Astrocyte of the cerebellum (primary cell): Measurements from ENCODE around the gene RBM48.

Source experiments
- DNase-seq: peaks from one replicate; pipeline ENCODE4 v3.0.0-alpha.2; 2011; ENCODE audit warnings: low read depth
- H3K4me3 ChIP-seq: 2 replicates; pipeline ENCODE4 v1.5.1; 2011; ENCODE audit warnings: mild to moderate bottlenecking, low read depth, low read length, moderate library complexity
- CTCF ChIP-seq: IDR thresholded peaks from 2 replicates; pipeline ENCODE4 v1.5.1; 2012; ENCODE audit warnings: low read length, low read depth, moderate library complexity, mild to moderate bottlenecking; ENCODE audit errors: missing control alignments
- in situ Hi-C: cut with HindIII; loops from 2 replicates; pipeline ENCODE4 v1.10.0; 2017; ENCODE audit warnings: low sequenced_read_pairs

Gene RBM48

DNA sequence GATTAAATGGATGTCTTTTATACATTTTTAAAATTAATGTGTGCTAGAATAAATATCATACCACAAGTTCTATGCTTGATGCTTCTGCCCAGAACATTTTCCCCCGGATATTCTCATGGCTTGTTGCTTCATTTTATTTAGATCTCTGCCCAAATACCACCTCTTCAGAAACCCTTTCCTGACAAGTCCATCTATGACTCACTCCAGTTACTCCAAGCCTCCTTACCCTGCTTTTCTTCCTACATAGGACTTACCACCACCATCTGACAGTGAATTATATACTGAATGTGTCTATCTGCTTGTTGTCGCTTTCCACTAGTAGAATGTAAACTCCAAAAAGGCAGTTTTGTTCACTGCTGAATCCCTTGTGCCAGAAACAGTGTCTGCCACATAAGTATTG lies 31.7 kb upstream of the RBM48 start:
- in situ Hi-C loops: no loop called here
- no peak for DNase-seq
- no peak for TF ChIP-seq CTCF

GRCh38 chr7:92498557-92498956 lies 30.0 kb upstream of the RBM48 start:
- TF ChIP-seq CTCF: no peak
- DNase-seq: no peak
- H3K4me3 ChIP-seq: no peak overlapping the region
- in situ Hi-C loops: no loop called here

More for the DNA sequence above, 31.7 kb upstream of the RBM48 start:
- no peak overlapping the region for H3K4me3 ChIP-seq

- H3K4me3 ChIP-seq: no peak overlapping the region
- in situ Hi-C loops: no loop called here
- no peak for TF ChIP-seq CTCF
- no peak for DNase-seq
Observed at GRCh38 chr7:92503767-92504166, 24.8 kb upstream of the RBM48 start.

- no peak for TF ChIP-seq CTCF
- DNase-seq: no peak
- in situ Hi-C loops: no loop called here
- no peak overlapping the region for H3K4me3 ChIP-seq
Observed at GRCh38 chr7:92504563-92504962, 24.0 kb upstream of the RBM48 start.

DNA sequence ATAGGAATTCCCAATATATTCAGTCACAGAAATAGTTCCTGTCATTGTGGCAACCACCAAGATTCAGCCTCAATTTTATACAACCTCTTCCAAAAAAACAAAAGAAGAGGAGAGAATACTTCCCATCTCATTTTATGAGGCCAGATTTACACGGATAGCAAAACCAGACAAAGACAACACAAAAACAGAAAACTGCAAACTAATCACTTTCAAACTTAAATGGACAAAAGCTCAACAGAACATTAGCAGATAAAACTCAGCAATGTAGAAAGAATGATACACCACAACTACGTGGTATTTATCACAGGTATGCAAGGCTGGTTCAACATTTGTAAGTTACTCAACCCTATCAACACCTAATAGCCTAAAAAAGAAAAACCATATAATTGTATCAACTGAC lies 22.2 kb upstream of the RBM48 start:
- TF ChIP-seq CTCF: no peak
- in situ Hi-C loops: no loop called here
- no peak for DNase-seq
- H3K4me3 ChIP-seq: no peak overlapping the region

GRCh38 chr7:92508946-92509345 lies 19.6 kb upstream of the RBM48 start:
- in situ Hi-C loops: no loop called here
- no peak for TF ChIP-seq CTCF
- H3K4me3 ChIP-seq: no peak overlapping the region
- DNase-seq: no peak
